Measurements from ENCODE around the gene VKORC1.

Gene VKORC1

DNA sequence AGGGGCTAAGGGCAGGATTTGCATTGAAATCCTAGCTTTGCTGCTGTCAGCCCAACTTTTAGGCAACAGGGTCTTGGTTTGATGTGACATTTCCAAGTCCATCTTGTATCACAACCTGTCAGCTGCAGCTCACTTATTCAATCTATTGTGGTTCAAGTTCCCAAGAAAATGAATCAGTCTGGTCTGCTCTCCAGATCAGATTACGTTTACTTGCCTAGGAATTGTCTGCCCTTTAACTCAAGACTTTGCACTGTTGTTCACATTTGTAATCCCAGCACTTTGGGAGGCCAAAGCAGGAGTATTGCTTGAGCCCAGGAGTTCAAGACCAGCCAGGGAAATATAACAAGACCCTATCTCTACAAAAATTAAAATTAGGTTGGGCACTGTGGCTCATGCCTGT is 51.2 kb downstream of the VKORC1 start:
- no peak for TF ChIP-seq ISL1 (CRISPR knock-in tag; IDR thresholded peaks at IDR 0.05)
- no peak for TF ChIP-seq TOX (CRISPR knock-in tag; IDR thresholded peaks at IDR 0.05; ENCODE audit: borderline replicate concordance)
- TF ChIP-seq ZNF70 (CRISPR knock-in tag; IDR thresholded peaks at IDR 0.05), result no peak
- no peak for TF ChIP-seq ZNF565 (CRISPR knock-in tag; conservative IDR thresholded peaks at IDR 0.05; ENCODE audit: low read depth)
- TF ChIP-seq, protein P1, sequence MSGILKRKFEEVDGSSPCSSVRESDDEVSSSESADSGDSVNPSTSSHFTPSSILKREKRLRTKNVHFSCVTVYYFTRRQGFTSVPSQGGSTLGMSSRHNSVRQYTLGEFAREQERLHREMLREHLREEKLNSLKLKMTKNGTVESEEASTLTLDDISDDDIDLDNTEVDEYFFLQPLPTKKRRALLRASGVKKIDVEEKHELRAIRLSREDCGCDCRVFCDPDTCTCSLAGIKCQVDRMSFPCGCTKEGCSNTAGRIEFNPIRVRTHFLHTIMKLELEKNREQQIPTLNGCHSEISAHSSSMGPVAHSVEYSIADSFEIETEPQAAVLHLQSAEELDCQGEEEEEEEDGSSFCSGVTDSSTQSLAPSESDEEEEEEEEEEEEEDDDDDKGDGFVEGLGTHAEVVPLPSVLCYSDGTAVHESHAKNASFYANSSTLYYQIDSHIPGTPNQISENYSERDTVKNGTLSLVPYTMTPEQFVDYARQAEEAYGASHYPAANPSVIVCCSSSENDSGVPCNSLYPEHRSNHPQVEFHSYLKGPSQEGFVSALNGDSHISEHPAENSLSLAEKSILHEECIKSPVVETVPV (CRISPR knock-in tag; IDR thresholded peaks at IDR 0.05), result no peak
- TF ChIP-seq GLIS3 (CRISPR knock-in tag; IDR thresholded peaks at IDR 0.05), result no peak
- TF ChIP-seq RARB (CRISPR knock-in tag; IDR thresholded peaks at IDR 0.05), result no peak
- TF ChIP-seq, protein P2, sequence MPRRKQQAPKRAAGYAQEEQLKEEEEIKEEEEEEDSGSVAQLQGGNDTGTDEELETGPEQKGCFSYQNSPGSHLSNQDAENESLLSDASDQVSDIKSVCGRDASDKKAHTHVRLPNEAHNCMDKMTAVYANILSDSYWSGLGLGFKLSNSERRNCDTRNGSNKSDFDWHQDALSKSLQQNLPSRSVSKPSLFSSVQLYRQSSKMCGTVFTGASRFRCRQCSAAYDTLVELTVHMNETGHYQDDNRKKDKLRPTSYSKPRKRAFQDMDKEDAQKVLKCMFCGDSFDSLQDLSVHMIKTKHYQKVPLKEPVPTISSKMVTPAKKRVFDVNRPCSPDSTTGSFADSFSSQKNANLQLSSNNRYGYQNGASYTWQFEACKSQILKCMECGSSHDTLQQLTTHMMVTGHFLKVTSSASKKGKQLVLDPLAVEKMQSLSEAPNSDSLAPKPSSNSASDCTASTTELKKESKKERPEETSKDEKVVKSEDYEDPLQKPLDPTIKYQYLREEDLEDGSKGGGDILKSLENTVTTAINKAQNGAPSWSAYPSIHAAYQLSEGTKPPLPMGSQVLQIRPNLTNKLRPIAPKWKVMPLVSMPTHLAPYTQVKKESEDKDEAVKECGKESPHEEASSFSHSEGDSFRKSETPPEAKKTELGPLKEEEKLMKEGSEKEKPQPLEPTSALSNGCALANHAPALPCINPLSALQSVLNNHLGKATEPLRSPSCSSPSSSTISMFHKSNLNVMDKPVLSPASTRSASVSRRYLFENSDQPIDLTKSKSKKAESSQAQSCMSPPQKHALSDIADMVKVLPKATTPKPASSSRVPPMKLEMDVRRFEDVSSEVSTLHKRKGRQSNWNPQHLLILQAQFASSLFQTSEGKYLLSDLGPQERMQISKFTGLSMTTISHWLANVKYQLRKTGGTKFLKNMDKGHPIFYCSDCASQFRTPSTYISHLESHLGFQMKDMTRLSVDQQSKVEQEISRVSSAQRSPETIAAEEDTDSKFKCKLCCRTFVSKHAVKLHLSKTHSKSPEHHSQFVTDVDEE (CRISPR knock-in tag; IDR thresholded peaks at IDR 0.05), result no peak
- no peak for TF ChIP-seq SNAI2 (CRISPR knock-in tag; IDR thresholded peaks at IDR 0.05)
- TF ChIP-seq OSR1 (CRISPR knock-in tag; IDR thresholded peaks at IDR 0.05), result no peak
- TF ChIP-seq, protein P3, sequence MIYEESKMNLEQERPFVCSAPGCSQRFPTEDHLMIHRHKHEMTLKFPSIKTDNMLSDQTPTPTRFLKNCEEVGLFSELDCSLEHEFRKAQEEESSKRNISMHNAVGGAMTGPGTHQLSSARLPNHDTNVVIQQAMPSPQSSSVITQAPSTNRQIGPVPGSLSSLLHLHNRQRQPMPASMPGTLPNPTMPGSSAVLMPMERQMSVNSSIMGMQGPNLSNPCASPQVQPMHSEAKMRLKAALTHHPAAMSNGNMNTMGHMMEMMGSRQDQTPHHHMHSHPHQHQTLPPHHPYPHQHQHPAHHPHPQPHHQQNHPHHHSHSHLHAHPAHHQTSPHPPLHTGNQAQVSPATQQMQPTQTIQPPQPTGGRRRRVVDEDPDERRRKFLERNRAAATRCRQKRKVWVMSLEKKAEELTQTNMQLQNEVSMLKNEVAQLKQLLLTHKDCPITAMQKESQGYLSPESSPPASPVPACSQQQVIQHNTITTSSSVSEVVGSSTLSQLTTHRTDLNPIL (CRISPR knock-in tag; IDR thresholded peaks at IDR 0.05; ENCODE audit: low read depth), result no peak
- TF ChIP-seq, protein P4, sequence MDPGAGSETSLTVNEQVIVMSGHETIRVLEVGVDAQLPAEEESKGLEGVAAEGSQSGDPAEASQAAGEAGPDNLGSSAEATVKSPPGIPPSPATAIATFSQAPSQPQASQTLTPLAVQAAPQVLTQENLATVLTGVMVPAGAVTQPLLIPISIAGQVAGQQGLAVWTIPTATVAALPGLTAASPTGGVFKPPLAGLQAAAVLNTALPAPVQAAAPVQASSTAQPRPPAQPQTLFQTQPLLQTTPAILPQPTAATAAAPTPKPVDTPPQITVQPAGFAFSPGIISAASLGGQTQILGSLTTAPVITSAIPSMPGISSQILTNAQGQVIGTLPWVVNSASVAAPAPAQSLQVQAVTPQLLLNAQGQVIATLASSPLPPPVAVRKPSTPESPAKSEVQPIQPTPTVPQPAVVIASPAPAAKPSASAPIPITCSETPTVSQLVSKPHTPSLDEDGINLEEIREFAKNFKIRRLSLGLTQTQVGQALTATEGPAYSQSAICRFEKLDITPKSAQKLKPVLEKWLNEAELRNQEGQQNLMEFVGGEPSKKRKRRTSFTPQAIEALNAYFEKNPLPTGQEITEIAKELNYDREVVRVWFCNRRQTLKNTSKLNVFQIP (CRISPR knock-in tag; IDR thresholded peaks at IDR 0.05; ENCODE audit: borderline replicate concordance, low read depth), result no peak
- no peak for TF ChIP-seq ZFP30 (CRISPR knock-in tag; IDR thresholded peaks at IDR 0.05)
- no peak for TF ChIP-seq PPARA (CRISPR knock-in tag; IDR thresholded peaks at IDR 0.05; ENCODE audit: borderline replicate concordance)
- no peak for ATAC-seq

DNA sequence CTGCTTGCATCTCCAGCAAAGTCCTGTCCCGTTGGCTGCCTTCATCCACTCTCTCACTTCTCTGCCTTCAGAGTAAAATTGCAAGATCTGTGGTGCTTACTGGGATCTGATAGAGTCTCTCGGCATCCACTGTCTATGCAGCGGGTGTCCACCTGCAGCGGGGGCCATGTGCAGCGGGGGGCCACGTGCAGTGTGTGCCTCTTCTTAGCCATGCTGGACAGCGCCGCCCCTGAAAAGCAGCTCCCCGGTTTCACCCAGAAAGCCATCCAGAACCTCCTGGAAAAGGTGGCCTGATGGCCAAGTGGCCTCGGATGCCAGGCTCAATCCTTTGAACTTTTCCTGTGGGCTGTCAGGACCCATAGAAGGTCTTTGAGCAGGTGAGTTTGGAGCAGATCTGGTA is 51.7 kb downstream of the VKORC1 start:
- TF ChIP-seq, protein P2 (CRISPR knock-in tag; IDR thresholded peaks at IDR 0.05), result no peak
- TF ChIP-seq ZC3H10 (CRISPR knock-in tag; IDR thresholded peaks at IDR 0.05), result no peak
- TF ChIP-seq ZNF8 (CRISPR knock-in tag; IDR thresholded peaks at IDR 0.05), result no peak
- no peak for TF ChIP-seq ZFP30 (CRISPR knock-in tag; IDR thresholded peaks at IDR 0.05)
- no peak for TF ChIP-seq OSR1 (CRISPR knock-in tag; IDR thresholded peaks at IDR 0.05)
- no peak for TF ChIP-seq GLIS3 (CRISPR knock-in tag; IDR thresholded peaks at IDR 0.05)
- TF ChIP-seq TOX (CRISPR knock-in tag; IDR thresholded peaks at IDR 0.05; ENCODE audit: borderline replicate concordance), result no peak
- no peak for TF ChIP-seq ZFP3 (CRISPR knock-in tag; IDR thresholded peaks at IDR 0.05)
- TF ChIP-seq, protein P3 (CRISPR knock-in tag; IDR thresholded peaks at IDR 0.05; ENCODE audit: low read depth), result no peak
- no peak for TF ChIP-seq SNAI2 (CRISPR knock-in tag; IDR thresholded peaks at IDR 0.05)
- TF ChIP-seq, protein P5, sequence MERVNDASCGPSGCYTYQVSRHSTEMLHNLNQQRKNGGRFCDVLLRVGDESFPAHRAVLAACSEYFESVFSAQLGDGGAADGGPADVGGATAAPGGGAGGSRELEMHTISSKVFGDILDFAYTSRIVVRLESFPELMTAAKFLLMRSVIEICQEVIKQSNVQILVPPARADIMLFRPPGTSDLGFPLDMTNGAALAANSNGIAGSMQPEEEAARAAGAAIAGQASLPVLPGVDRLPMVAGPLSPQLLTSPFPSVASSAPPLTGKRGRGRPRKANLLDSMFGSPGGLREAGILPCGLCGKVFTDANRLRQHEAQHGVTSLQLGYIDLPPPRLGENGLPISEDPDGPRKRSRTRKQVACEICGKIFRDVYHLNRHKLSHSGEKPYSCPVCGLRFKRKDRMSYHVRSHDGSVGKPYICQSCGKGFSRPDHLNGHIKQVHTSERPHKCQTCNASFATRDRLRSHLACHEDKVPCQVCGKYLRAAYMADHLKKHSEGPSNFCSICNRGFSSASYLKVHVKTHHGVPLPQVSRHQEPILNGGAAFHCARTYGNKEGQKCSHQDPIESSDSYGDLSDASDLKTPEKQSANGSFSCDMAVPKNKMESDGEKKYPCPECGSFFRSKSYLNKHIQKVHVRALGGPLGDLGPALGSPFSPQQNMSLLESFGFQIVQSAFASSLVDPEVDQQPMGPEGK (CRISPR knock-in tag; IDR thresholded peaks at IDR 0.05; ENCODE audit: borderline replicate concordance), result no peak
- no peak for TF ChIP-seq PPARA (CRISPR knock-in tag; IDR thresholded peaks at IDR 0.05; ENCODE audit: borderline replicate concordance)
- no peak for TF ChIP-seq RARB (CRISPR knock-in tag; IDR thresholded peaks at IDR 0.05)
- no peak for TF ChIP-seq ARNTL (CRISPR knock-in tag; IDR thresholded peaks at IDR 0.05; ENCODE audit: borderline replicate concordance, low read depth)
- TF ChIP-seq, protein P1 (CRISPR knock-in tag; IDR thresholded peaks at IDR 0.05), result no peak
- TF ChIP-seq, protein P4 (CRISPR knock-in tag; IDR thresholded peaks at IDR 0.05; ENCODE audit: borderline replicate concordance, low read depth), result no peak
- no peak for TF ChIP-seq BACH2 (CRISPR knock-in tag; IDR thresholded peaks at IDR 0.05; ENCODE audit: borderline replicate concordance)
- TF ChIP-seq CSDC2 (CRISPR knock-in tag; IDR thresholded peaks at IDR 0.05), result no peak
- no peak for TF ChIP-seq ESRRG (CRISPR knock-in tag; IDR thresholded peaks at IDR 0.05)
- ATAC-seq, result no peak

All from SK-N-SH treated with all-trans-retinoic acid at 6 μM for 48 hours (cell line).